H9 (cell line): ENCODE data around the gene SIRT7. TPM values are rescaled to one million over a fixed set of nuclear protein-coding genes. Genes with fewer than 3 reads are reported as not detected.
A peak's percentile ranks its signal among the peaks of the same experiment; 100 is the strongest.

Experiments used
- DNase-seq: peaks from one replicate; pipeline ENCODE4 v3.0.0-alpha.2; 2017
- H2AFZ ChIP-seq: one replicate; pipeline ENCODE4 v1.6.1; 2013; ENCODE audit warnings: mild to moderate bottlenecking, low read length, control low read depth, moderate library complexity
- H2AK5ac ChIP-seq: 2 replicates; pipeline ENCODE4 v1.6.1; 2013; ENCODE audit warnings: low read length, control low read depth, mixed read lengths; ENCODE audit not compliant: insufficient read length
- H2BK120ac ChIP-seq: one replicate; pipeline ENCODE4 v1.6.1; 2013; ENCODE audit warnings: low read depth, mild to moderate bottlenecking, low read length, control low read depth, inconsistent platforms; ENCODE audit not compliant: poor library complexity, severe bottlenecking
- H2BK12ac ChIP-seq: 2 replicates; pipeline ENCODE4 v1.6.1; 2013; ENCODE audit warnings: low read length, control low read depth, mixed read lengths, low read depth; ENCODE audit not compliant: insufficient read length
- H2BK15ac ChIP-seq: 2 replicates; pipeline ENCODE4 v1.6.1; 2013; ENCODE audit warnings: low read depth, low read length, control low read depth
- H2BK20ac ChIP-seq: one replicate; pipeline ENCODE4 v1.6.1; 2013; ENCODE audit warnings: low read depth, mild to moderate bottlenecking, low read length, control low read depth, inconsistent platforms; ENCODE audit not compliant: poor library complexity, severe bottlenecking
- H2BK5ac ChIP-seq: 2 replicates; pipeline ENCODE4 v1.6.1; 2013; ENCODE audit warnings: low read length, control low read depth, mixed read lengths; ENCODE audit not compliant: insufficient read length
- H3K14ac ChIP-seq: 2 replicates; pipeline ENCODE4 v1.6.1; 2013; ENCODE audit warnings: low read length, control low read depth; ENCODE audit not compliant: insufficient read depth
- H3K18ac ChIP-seq: 2 replicates; pipeline ENCODE4 v1.6.1; 2013; ENCODE audit warnings: low read depth, mild to moderate bottlenecking, mixed read lengths, low read length, control low read depth; ENCODE audit not compliant: insufficient read length
- H3K23ac ChIP-seq: 2 replicates; pipeline ENCODE4 v1.6.1; 2013; ENCODE audit warnings: low read length, control low read depth, mixed read lengths, low read depth; ENCODE audit not compliant: insufficient read length
- H3K23me2 ChIP-seq: 2 replicates; pipeline ENCODE4 v1.6.1; 2013; ENCODE audit warnings: low read depth, mild to moderate bottlenecking, mixed read lengths, low read length, control low read depth; ENCODE audit not compliant: insufficient read length, poor library complexity, severe bottlenecking
- H3K27ac ChIP-seq: 2 replicates; pipeline ENCODE4 v1.5.1; 2013; ENCODE audit warnings: low read length, control low read depth, mixed read lengths, low read depth; ENCODE audit not compliant: insufficient read length
- H3K27me3 ChIP-seq: 2 replicates; pipeline ENCODE4 v1.6.1; 2013; ENCODE audit warnings: low read length, control low read depth, inconsistent platforms; ENCODE audit not compliant: insufficient read depth
- H3K4ac ChIP-seq: 2 replicates; pipeline ENCODE4 v1.6.1; 2013; ENCODE audit warnings: low read depth, mild to moderate bottlenecking, control low read depth, inconsistent platforms, low read length, moderate library complexity
- H3K4me1 ChIP-seq: 2 replicates; pipeline ENCODE4 v1.6.1; 2013; ENCODE audit warnings: low read length, control low read depth, inconsistent platforms; ENCODE audit not compliant: insufficient read depth
- H3K4me2 ChIP-seq: 2 replicates; pipeline ENCODE4 v1.6.1; 2013; ENCODE audit warnings: low read length, control low read depth, mixed read lengths; ENCODE audit not compliant: insufficient read length, insufficient read depth
- H3K56ac ChIP-seq: 2 replicates; pipeline ENCODE4 v1.6.1; 2013; ENCODE audit warnings: low read depth, mild to moderate bottlenecking, mixed read lengths, low read length, control low read depth; ENCODE audit not compliant: insufficient read length
- H3K79me1 ChIP-seq: 2 replicates; pipeline ENCODE4 v1.6.1; 2013; ENCODE audit warnings: low read depth, mild to moderate bottlenecking, moderate library complexity, low read length, control low read depth, inconsistent platforms; ENCODE audit not compliant: insufficient read depth, poor library complexity, severe bottlenecking
- H3K79me2 ChIP-seq: 2 replicates; pipeline ENCODE4 v1.6.1; 2013; ENCODE audit warnings: low read length, control low read depth, inconsistent platforms; ENCODE audit not compliant: insufficient read depth
- H3K9ac ChIP-seq: 2 replicates; pipeline ENCODE4 v1.6.1; 2013; ENCODE audit warnings: low read length, control low read depth, mixed read lengths; ENCODE audit not compliant: insufficient read length; ENCODE audit errors: extremely low read depth
- H3K9me3 ChIP-seq: one replicate; pipeline ENCODE4 v1.6.1; 2013; ENCODE audit warnings: low read depth, low read length, inconsistent platforms; ENCODE audit not compliant: control insufficient read depth
- H3T11ph ChIP-seq: one replicate; pipeline ENCODE4 v1.6.1; 2013; ENCODE audit warnings: mild to moderate bottlenecking, low read length, control low read depth, inconsistent platforms
- H4K20me1 ChIP-seq: one replicate; pipeline ENCODE4 v1.6.1; 2013; ENCODE audit not compliant: control insufficient read depth, insufficient read length, insufficient read depth
- H4K5ac ChIP-seq: 2 replicates; pipeline ENCODE4 v1.6.1; 2013; ENCODE audit warnings: low read depth, mild to moderate bottlenecking, mixed read lengths, low read length, control low read depth; ENCODE audit not compliant: insufficient read length
- H4K8ac ChIP-seq: replicated peaks from 2 replicates; pipeline ENCODE4 v1.6.1; 2013; ENCODE audit warnings: low read length, control low read depth, mixed read lengths, low read depth; ENCODE audit not compliant: insufficient read length
- H4K91ac ChIP-seq: 2 replicates; pipeline ENCODE4 v1.6.1; 2013; ENCODE audit warnings: low read depth, mild to moderate bottlenecking, moderate library complexity, mixed read lengths, low read length, control low read depth; ENCODE audit not compliant: insufficient read length
- H3K27ac Mint-ChIP-seq, 3 experiments: 2 replicates in 2 of 3; 3 replicates in 1 of 3; pipeline ENCODE4 v1.8.0; 2020 to 2021; ENCODE audit warnings: mixed read lengths in 3 of 3, mild to moderate bottlenecking in 1 of 3, moderate library complexity in 1 of 3
- H3K27me3 Mint-ChIP-seq: 2 replicates; pipeline ENCODE4 v1.8.0; 2021; ENCODE audit warnings: low read depth, mild to moderate bottlenecking, moderate library complexity, mixed read lengths
- H3K36me3 Mint-ChIP-seq, 3 experiments: 2 replicates in 2 of 3; 3 replicates in 1 of 3; pipeline ENCODE4 v1.8.0; 2020 to 2021; ENCODE audit warnings: low read depth in 3 of 3, mixed read lengths in 3 of 3; ENCODE audit not compliant: insufficient read depth in 1 of 3
- H3K4me1 Mint-ChIP-seq, 2 experiments: 2 replicates each; pipeline ENCODE4 v1.8.0; 2020; ENCODE audit warnings: mixed read lengths in 2 of 2
- H3K4me3 Mint-ChIP-seq, 2 experiments: 2 replicates in 1 of 2; 3 replicates in 1 of 2; pipeline ENCODE4 v1.8.0; 2020 to 2021; ENCODE audit warnings: mild to moderate bottlenecking in 2 of 2, mixed read lengths in 2 of 2, moderate library complexity in 1 of 2
- H3K9me3 Mint-ChIP-seq, 2 experiments: 2 replicates in 1 of 2; 3 replicates in 1 of 2; pipeline ENCODE4 v1.8.0; 2020; ENCODE audit warnings: mild to moderate bottlenecking in 2 of 2, mixed read lengths in 2 of 2, moderate library complexity in 1 of 2
- CTCF ChIP-seq: fragments of 200-600 bp; sonication (generic); conservative IDR thresholded peaks from 3 replicates; pipeline ENCODE4 v1.8.0; 2021; ENCODE audit warnings: antibody characterized with exemption, mild to moderate bottlenecking
- WGBS: extraction: QIAGEN DNeasy Blood & Tissue Kit; methylation state at CpG from one replicate; pipeline ENCODE4 v1.1.7; 2013; ENCODE audit warnings: missing lambda C conversion rate, low lambda C conversion rate, mixed read lengths; ENCODE audit not compliant: insufficient read length; ENCODE audit errors: extremely low coverage; 5-methylcytosine and 5-hydroxymethylcytosine counted together
- total RNA-seq: library from RNA; stranded (reverse); gene quantifications from 2 replicates; pipeline ENCODE4 v1.2.1, GENCODE V29; 2021

SIRT7 gene
- total RNA-seq, 1 experiment from 2014 or later = 29.7 TPM

- Histone ChIP-seq H3K18ac (no peak overlapping the region), H2BK12ac (no peak overlapping the region), H3K23ac (no peak overlapping the region), H2BK20ac (no peak overlapping the region), H3K4me2 (peak overlapping the region; percentile 61), H2BK120ac (no peak overlapping the region), H4K8ac (no peak overlapping the region), H3K23me2 (peaks cover 8% of the 10 kb centered on the region), H3K14ac (0 out of 2 replicates have a peak overlapping the region, but pooled peaks have one; percentile 14), H2BK5ac (no peak overlapping the region), H3K56ac (no peak overlapping the region), H4K5ac (no peak overlapping the region), H3K9ac (peak overlapping the region; percentile 16), H3K4ac (no peak overlapping the region), H2AK5ac (no peak overlapping the region), H3K4me1 (no peaks in the 10 kb centered on the region), H3K27me3 (no peaks in the 10 kb centered on the region), H4K20me1 (no peaks in the 10 kb centered on the region), H3K79me2 (no peaks in the 10 kb centered on the region), H3T11ph (no peak overlapping the region), H3K9me3 (no peaks in the 10 kb centered on the region), H4K91ac (no peak overlapping the region), H2AFZ (no peak overlapping the region), H3K79me1 (no peaks in the 10 kb centered on the region), H2BK15ac (no peak overlapping the region), H3K27ac (no peak overlapping the region)
- peak overlapping the region; percentile 77 to 86 for H3K4me3 Mint-ChIP-seq
- no CpG with 5 or more reads among the region's 52 CpGs for WGBS
- H3K36me3 Mint-ChIP-seq = peaks cover 5 to 16% (median 13%) of the 10 kb centered on the region in 3 experiments; a peak in 6 of 7 replicates
- peak overlapping the region in 2 of 3 experiments; percentile 92 to 95; a peak in 4 of 7 replicates for H3K27ac Mint-ChIP-seq
- peak; percentile 86 for DNase-seq
- H3K9me3 Mint-ChIP-seq = no peaks in the 10 kb centered on the region
- peak; percentile 98 for TF ChIP-seq CTCF
- peaks cover 17 to 34% of the 10 kb centered on the region in 2 experiments for H3K4me1 Mint-ChIP-seq
- H3K27me3 Mint-ChIP-seq = no peaks in the 10 kb centered on the region; the same call in 1 of the 2 replicates
Observed at GRCh38 chr17:81869221-81870130, 48.5 kb downstream of the SIRT7 start.
